AG08395 (cell line): ENCODE measurements around the gene SPIB.
"Not testable (repeated sequence)": the region's sequence is repeated elsewhere in the genome, so short reads cannot be mapped to it uniquely, and the experiment has no call there.

Experiments
- DNase-seq: peaks from one replicate; pipeline ENCODE4 v3.0.0; 2012; ENCODE audit warnings: mixed read lengths, low spot score

The SPIB gene

GRCh38 chr19:50390952-50391351 is 27.8 kb upstream of the SPIB start:
- DNase-seq, result not testable (repeated sequence)

GRCh38 chr19:50392759-50393158 is 26.0 kb upstream of the SPIB start:
- DNase-seq, result no peak

- no peak for DNase-seq
Measured at GRCh38 chr19:50393589-50393988, 25.1 kb upstream of the SPIB start.

- no peak for DNase-seq
Measured at GRCh38 chr19:50394017-50394416, 24.7 kb upstream of the SPIB start.

- no peak for DNase-seq
Measured at GRCh38 chr19:50398675-50399367, 19.9 kb upstream of the SPIB start.

GRCh38 chr19:50399368-50399745 is 19.4 kb upstream of the SPIB start:
- DNase-seq, result no peak

- no peak for DNase-seq
Measured at GRCh38 chr19:50401605-50402450, 16.9 kb upstream of the SPIB start.

GRCh38 chr19:50402544-50403301 is 16.0 kb upstream of the SPIB start:
- DNase-seq, result no peak

- no peak for DNase-seq
Measured at GRCh38 chr19:50406156-50406820, 12.4 kb upstream of the SPIB start.

GRCh38 chr19:50406829-50407228 is 11.9 kb upstream of the SPIB start:
- no peak for DNase-seq

- no peak for DNase-seq
Measured at GRCh38 chr19:50409347-50409746, 9.4 kb upstream of the SPIB start.

- no peak for DNase-seq
Measured at GRCh38 chr19:50410109-50410508, 8.6 kb upstream of the SPIB start.

- no peak for DNase-seq
Measured at GRCh38 chr19:50412419-50412818, 6.3 kb upstream of the SPIB start.

GRCh38 chr19:50413096-50413495 is 5.6 kb upstream of the SPIB start:
- DNase-seq, result no peak

GRCh38 chr19:50413531-50413930 is 5.2 kb upstream of the SPIB start:
- no peak for DNase-seq

GRCh38 chr19:50414864-50415660 is 3.7 kb upstream of the SPIB start:
- DNase-seq, result peak; percentile 85

GRCh38 chr19:50415661-50416033 is 3.1 kb upstream of the SPIB start:
- DNase-seq, result no peak

GRCh38 chr19:50416034-50416977 is 2.4 kb upstream of the SPIB start:
- no peak for DNase-seq

- no peak for DNase-seq
Measured at GRCh38 chr19:50417111-50418081, 1.3 kb upstream of the SPIB start.
